Loucy (cell line): ENCODE data around the gene UBA7.

Experiments
- H2AFZ ChIP-seq: fragments of 200-600 bp; sonication (generic); 2 replicates; pipeline ENCODE4 v1.6.0; 2016; ENCODE audit warnings: antibody characterized with exemption, mild to moderate bottlenecking, low read length, moderate library complexity
- H3F3A ChIP-seq: fragments of 200-600 bp; 2 replicates; pipeline ENCODE4 v1.6.0; 2016; ENCODE audit warnings: antibody characterized with exemption, low read depth, mild to moderate bottlenecking
- H3K27me3 ChIP-seq: fragments of 200-600 bp; sonication (generic); 2 replicates; pipeline ENCODE4 v1.6.1; 2014; ENCODE audit warnings: low read length, mild to moderate bottlenecking; ENCODE audit not compliant: insufficient read depth, poor library complexity, severe bottlenecking
- H3K36me3 ChIP-seq: fragments of 200-600 bp; sonication (generic); 2 replicates; pipeline ENCODE4 v1.6.1; 2016; ENCODE audit warnings: low read length; ENCODE audit not compliant: insufficient read depth
- H3K4me1 ChIP-seq: fragments of 200-600 bp; sonication (generic); 2 replicates; pipeline ENCODE4 v1.5.1; 2014; ENCODE audit warnings: low read length, mild to moderate bottlenecking; ENCODE audit not compliant: insufficient read depth, poor library complexity, severe bottlenecking
- H3K4me2 ChIP-seq: fragments of 200-600 bp; sonication (generic); 2 replicates; pipeline ENCODE4 v1.6.0; 2014; ENCODE audit warnings: antibody characterized with exemption, low read length, low read depth, mild to moderate bottlenecking; ENCODE audit not compliant: poor library complexity, severe bottlenecking
- H3K4me3 ChIP-seq: fragments of 200-600 bp; sonication (generic); 2 replicates; pipeline ENCODE4 v1.5.1; 2014; ENCODE audit warnings: low read length, mild to moderate bottlenecking, mixed read lengths; ENCODE audit not compliant: poor library complexity, severe bottlenecking
- H3K79me2 ChIP-seq: fragments of 200-600 bp; sonication (generic); 2 replicates; pipeline ENCODE4 v1.6.1; 2014; ENCODE audit warnings: low read length; ENCODE audit not compliant: insufficient read depth
- H3K9ac ChIP-seq: fragments of 200-600 bp; sonication (generic); 2 replicates; pipeline ENCODE4 v1.6.0; 2014; ENCODE audit warnings: mild to moderate bottlenecking, low read depth, low read length, moderate library complexity; ENCODE audit not compliant: poor library complexity, severe bottlenecking
- H3K9me2 ChIP-seq: fragments of 200-600 bp; sonication (generic); replicated peaks from 2 replicates; pipeline ENCODE4 v1.6.1; 2016; ENCODE audit warnings: low read depth, low read length, mixed read lengths
- H3K9me3 ChIP-seq: fragments of 200-600 bp; sonication (generic); 2 replicates; pipeline ENCODE4 v1.6.1; 2014; ENCODE audit warnings: mild to moderate bottlenecking, antibody characterized with exemption, low read length, low read depth; ENCODE audit not compliant: insufficient read depth
- H4K20me1 ChIP-seq: fragments of 200-600 bp; sonication (generic); 2 replicates; pipeline ENCODE4 v1.6.0; 2014; ENCODE audit warnings: antibody characterized with exemption, low read length, mild to moderate bottlenecking; ENCODE audit not compliant: insufficient read depth, poor library complexity, severe bottlenecking
- EZH2phosphoT487 ChIP-seq: fragments of 200-600 bp; IDR thresholded peaks from 2 replicates; pipeline ENCODE4 v1.6.1; 2018; ENCODE audit warnings: antibody characterized with exemption, mild to moderate bottlenecking, moderate library complexity, borderline replicate concordance
- TF ChIP-seq, protein P1 (sequence below): fragments of 200-600 bp; sonication (generic); conservative IDR thresholded peaks from 2 replicates; pipeline ENCODE4 v1.5.1; 2014; ENCODE audit warnings: mild to moderate bottlenecking, antibody characterized with exemption, low read length

The UBA7 gene

DNA sequence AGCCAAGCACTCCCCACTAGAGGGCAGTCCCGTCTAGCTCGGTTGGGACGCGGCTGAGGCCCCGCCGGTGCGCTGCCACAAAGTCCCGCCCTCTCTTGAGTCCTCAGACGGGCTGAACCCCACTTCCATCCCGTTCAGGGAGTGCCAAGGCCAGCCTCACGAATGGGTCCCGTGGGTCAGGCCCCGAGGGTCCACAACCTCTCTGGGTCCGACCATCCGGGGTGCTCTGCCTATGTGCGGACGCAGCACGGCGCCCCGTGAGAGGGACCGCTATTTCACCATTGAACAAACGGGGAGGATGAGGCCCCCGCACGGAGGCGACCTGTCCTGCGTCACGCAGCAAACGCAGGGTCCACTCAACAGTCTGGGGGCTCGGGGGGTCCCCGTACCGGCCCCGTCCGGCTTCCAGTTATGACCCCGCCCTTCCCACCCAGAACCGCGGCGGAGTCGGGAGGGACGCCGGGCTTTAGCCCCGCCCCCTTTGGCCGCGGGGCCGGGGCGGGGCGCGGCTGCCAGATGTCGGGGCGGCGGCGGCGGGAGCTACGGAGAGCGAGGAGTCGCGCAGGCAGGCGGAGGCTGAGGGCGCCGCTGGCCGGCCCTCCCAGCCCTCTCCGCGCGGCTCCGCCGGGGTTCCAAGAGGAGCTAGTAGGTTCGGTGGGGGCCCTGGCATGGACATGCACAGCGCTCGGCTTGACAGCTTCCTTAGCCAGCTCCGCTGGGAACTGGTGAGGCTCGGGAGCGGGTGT, 10.9 kb downstream of the UBA7 start, which contains the start of gene INKA1:
TSS of gene INKA1 (plus strand) at position 543 of the 746 bp plus-strand sequence. CDS start at position 675, 132 bp downstream.
- Histone ChIP-seq H3K4me1 (peaks cover 34% of the 10 kb centered on the region), H3K27me3 (no peaks in the 10 kb centered on the region), H2AFZ (peak within 1 kb of the TSS; percentile 92), H4K20me1 (peaks cover 4% of the 10 kb centered on the region), H3K9me2 (no peaks in the 10 kb centered on the region), H3K36me3 (no peaks in the 10 kb centered on the region), H3K9me3 (no peaks in the 10 kb centered on the region), H3K4me3 (peak within 1 kb of the TSS; percentile 88), H3F3A (peaks cover 9% of the 10 kb centered on the region), H3K4me2 (peak within 1 kb of the TSS; percentile 94), H3K79me2 (peaks cover 27% of the 10 kb centered on the region), H3K9ac (peak within 1 kb of the TSS; percentile 99)
- no peak for TF ChIP-seq EZH2phosphoT487
- TF ChIP-seq, protein P1, sequence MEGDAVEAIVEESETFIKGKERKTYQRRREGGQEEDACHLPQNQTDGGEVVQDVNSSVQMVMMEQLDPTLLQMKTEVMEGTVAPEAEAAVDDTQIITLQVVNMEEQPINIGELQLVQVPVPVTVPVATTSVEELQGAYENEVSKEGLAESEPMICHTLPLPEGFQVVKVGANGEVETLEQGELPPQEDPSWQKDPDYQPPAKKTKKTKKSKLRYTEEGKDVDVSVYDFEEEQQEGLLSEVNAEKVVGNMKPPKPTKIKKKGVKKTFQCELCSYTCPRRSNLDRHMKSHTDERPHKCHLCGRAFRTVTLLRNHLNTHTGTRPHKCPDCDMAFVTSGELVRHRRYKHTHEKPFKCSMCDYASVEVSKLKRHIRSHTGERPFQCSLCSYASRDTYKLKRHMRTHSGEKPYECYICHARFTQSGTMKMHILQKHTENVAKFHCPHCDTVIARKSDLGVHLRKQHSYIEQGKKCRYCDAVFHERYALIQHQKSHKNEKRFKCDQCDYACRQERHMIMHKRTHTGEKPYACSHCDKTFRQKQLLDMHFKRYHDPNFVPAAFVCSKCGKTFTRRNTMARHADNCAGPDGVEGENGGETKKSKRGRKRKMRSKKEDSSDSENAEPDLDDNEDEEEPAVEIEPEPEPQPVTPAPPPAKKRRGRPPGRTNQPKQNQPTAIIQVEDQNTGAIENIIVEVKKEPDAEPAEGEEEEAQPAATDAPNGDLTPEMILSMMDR: peak; percentile 81

DNA sequence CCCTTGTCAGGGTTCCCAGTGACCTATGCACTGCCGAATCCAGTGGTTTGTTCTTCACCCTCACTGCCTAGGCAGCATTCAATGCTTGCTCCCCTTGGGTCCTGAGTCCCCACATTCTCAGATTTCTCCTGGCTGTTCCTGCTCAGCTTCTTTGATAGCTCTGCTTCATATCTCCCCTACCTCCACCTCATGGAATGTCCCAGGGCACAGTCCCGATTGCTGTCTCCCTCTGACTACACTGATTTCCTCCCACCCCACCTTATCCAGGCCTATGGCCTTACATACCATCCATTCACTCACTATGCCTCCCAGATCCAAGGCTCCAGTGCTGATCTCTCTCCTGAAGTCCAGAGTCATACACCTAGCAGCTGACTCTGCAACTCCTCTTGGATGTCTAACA, 12.6 kb downstream of the UBA7 start:
- H3K4me1 ChIP-seq: peaks cover 19% of the 10 kb centered on the region
- no peak overlapping the region for H2AFZ ChIP-seq
- no peaks in the 10 kb centered on the region for H3K36me3 ChIP-seq

DNA sequence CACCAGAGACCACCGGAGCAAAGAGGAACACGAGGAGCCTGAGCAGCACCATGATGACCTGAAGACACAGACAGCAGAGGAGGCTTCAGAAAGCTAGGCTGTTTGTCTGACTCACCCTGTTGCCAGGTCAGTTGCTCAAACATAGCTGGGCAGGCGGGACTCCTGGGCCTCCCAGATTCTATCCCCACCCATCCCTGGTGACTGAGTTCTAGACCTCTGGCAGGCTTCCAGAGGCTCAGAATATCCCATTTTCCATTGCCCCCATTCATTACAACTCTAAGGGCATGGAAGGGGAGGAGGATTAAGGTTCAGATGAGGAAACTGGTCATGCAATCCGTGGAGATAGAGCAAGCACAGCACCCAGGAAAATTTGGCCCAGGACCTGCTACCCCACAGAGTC, 14.0 kb downstream of the UBA7 start, which contains the start of gene CDHR4:
TSS of gene CDHR4 (minus strand) at position 113 of the 400 bp plus-strand sequence. CDS start at position 52, 61 bp downstream.
- H3F3A ChIP-seq: peaks cover 2% of the 10 kb centered on the region; the same call in 1 of the 2 replicates
- no peaks in the 10 kb centered on the region for H3K36me3 ChIP-seq
- peaks cover 4% of the 10 kb centered on the region for H4K20me1 ChIP-seq
- no peaks in the 10 kb centered on the region for H3K9me3 ChIP-seq
- H3K9ac ChIP-seq: no peak within 1 kb of the TSS
- H3K9me2 ChIP-seq: no peaks in the 10 kb centered on the region
- peaks cover 8% of the 10 kb centered on the region for H3K4me1 ChIP-seq
- H2AFZ ChIP-seq: no peak within 1 kb of the TSS
- no peak within 1 kb of the TSS for H3K4me2 ChIP-seq
- TF ChIP-seq, protein P1: no peak
- TF ChIP-seq EZH2phosphoT487: no peak
- no peak within 1 kb of the TSS for H3K4me3 ChIP-seq
- H3K27me3 ChIP-seq: no peaks in the 10 kb centered on the region
- H3K79me2 ChIP-seq: peaks cover 16% of the 10 kb centered on the region

More for the DNA sequence above, 12.6 kb downstream of the UBA7 start:
- Histone ChIP-seq H3K9me3 (no peaks in the 10 kb centered on the region), H3K27me3 (no peaks in the 10 kb centered on the region), H4K20me1 (peaks cover 4% of the 10 kb centered on the region), H3K4me2 (no peak overlapping the region), H3F3A (peaks cover 6% of the 10 kb centered on the region), H3K79me2 (peaks cover 21% of the 10 kb centered on the region), H3K9ac (no peak overlapping the region), H3K9me2 (no peaks in the 10 kb centered on the region), H3K4me3 (no peak overlapping the region)
- TF ChIP-seq, protein P1: no peak
- TF ChIP-seq EZH2phosphoT487: no peak
